GM21423 (cell line): ENCODE measurements around the gene LRRC23.
"Not testable (repeated sequence)": the region's sequence is repeated elsewhere in the genome, so short reads cannot be mapped to it uniquely, and the experiment has no call there.

Experiments used
- ATAC-seq: cut with Tn5 transposase; IDR thresholded peaks from one replicate; pipeline ENCODE4 v1.9.1; 2021; ENCODE audit warnings: mild to moderate bottlenecking, moderate library complexity; ENCODE audit not compliant: unreplicated experiment

LRRC23 gene, protein sequence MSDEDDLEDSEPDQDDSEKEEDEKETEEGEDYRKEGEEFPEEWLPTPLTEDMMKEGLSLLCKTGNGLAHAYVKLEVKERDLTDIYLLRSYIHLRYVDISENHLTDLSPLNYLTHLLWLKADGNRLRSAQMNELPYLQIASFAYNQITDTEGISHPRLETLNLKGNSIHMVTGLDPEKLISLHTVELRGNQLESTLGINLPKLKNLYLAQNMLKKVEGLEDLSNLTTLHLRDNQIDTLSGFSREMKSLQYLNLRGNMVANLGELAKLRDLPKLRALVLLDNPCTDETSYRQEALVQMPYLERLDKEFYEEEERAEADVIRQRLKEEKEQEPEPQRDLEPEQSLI

DNA sequence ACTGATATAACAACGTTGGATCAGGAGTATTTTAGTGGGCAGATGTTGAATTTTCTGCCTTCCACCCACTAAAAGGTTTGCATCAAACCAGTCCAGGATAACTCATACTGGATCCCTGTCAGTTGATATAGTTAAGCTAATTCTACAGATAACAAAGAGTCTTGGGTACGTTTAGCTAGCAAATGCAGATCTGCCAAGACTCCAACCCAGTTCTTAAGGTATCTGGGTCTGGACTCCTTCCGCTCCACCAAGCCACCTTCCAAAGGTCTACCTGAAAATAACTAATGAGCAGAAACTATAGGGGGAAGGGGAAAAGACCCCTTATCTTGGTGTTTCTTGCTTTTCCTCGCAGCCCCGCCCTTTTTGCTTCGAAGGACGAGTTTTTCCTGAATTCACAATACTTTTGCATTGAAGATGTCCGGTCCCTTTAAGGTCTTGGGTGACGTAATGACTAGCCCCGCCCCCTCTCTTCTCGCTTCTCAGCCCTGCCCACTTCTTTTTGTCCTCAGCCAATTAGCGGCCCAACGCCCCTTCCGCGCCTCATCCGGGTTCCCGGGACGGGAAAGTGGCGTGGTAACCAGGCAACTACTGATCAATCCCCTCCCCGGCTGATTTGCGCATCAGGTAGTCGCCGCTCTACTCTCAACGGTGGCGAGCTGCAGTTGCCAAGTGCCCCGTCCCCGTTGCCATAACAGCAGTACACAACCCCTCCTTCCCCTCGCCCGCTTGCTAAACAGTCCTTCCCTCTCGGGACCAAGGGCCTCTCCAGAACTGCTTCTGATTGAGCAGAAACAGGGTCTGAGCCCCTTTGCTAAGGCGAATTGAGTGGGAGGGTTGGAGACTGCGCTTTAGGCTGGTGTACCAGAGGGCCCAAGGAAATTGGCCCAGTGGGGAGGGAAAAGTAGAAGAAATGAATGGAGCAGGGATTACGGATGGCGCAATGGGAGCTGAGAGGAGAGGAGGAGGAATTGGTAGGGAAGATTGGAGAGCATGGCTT lies at the start of gene LRRC23:
Gene LRRC23 (plus strand): TSS at position 543 of the 997 bp plus-strand sequence. CDS start 812 bp downstream, outside the sequence.
- ATAC-seq = peak; percentile 96

DNA sequence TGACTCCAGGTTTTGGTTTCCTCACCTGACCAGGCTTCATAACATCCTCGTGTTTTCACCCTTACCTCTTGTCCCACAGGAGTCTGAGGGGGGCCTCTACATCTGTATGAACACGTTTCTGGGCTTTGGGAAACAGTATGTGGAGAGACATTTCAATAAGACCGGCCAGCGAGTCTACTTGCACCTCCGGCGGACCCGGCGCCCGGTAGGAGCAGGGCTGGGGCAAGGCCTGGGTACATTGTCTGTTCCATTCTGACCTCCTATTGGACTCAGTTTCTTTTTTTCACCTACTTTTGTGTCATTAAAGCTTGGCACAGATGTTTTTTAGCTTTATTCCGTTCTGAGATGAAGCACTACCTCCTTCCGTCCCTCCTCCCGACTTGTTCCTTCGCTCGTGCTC lies 49.3 kb upstream of the LRRC23 start:
- no peak for ATAC-seq

GRCh38 chr12:6858799-6859198 lies 45.8 kb upstream of the LRRC23 start:
- no peak for ATAC-seq

DNA sequence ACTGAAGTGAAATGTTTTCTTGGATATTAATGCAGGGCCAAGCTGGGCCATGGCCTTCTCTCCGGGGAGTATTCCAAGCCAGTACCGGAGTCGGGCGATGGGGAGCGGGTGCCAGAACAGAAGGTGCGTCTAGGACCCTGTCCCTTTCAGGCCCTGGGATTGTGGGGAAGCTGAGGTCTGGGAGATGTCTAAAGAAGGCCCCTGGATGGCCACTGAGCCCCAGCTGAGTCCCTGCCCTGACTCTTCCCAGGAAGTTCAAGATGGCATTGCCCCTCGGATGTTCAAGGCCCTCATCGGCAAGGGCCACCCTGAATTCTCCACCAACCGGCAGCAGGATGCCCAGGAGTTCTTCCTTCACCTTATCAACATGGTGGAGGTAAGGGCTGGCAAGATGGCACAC lies 44.5 kb upstream of the LRRC23 start:
- no peak for ATAC-seq

DNA sequence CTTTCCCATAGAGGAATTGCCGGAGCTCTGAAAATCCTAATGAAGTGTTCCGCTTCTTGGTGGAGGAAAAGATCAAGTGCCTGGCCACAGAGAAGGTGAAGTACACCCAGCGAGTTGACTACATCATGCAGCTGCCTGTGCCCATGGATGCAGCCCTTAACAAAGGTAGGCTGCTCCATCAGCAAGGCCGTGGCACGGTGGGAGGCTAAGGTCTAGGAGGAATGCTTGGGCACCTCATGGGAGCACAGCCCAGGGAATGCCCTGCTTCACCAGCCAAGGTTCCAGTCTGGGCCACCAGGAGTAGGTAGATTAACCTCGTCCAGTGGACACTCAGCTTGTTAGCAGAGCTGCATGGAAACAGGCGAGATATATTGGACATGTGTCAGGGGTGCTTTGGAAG lies 43.7 kb upstream of the LRRC23 start:
- no peak for ATAC-seq

GRCh38 chr12:6861391-6861790 lies 43.2 kb upstream of the LRRC23 start:
- ATAC-seq = no peak

- ATAC-seq = no peak
These were observed 41.6 kb upstream of the LRRC23 start for GRCh38 chr12:6863033-6863432.

GRCh38 chr12:6863586-6864321 lies 40.9 kb upstream of the LRRC23 start:
- no peak for ATAC-seq

DNA sequence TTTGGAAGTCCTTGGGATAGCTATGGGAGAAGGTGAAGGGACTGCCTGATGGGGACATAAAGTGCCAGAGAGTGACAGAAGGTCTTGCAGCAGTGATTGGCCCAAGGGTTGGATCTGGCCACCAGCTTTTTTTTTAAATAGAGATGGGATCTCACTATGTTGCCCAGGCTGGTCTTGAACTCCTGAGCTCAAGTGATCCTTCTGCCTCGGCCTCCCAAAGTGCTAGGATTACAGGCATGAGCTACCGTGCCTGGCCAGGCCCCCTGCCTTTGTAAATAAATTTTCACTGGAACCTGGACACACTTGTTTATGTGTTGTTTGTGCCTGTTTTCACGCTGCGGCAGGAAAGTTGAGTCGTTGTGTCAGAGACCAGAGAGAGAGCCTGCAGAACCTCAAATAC lies 39.3 kb upstream of the LRRC23 start:
- ATAC-seq = not testable (repeated sequence)

- ATAC-seq = no peak
These were observed 38.3 kb upstream of the LRRC23 start for GRCh38 chr12:6866163-6866919.

- no peak for ATAC-seq
These were observed 37.7 kb upstream of the LRRC23 start for GRCh38 chr12:6866920-6867412.

DNA sequence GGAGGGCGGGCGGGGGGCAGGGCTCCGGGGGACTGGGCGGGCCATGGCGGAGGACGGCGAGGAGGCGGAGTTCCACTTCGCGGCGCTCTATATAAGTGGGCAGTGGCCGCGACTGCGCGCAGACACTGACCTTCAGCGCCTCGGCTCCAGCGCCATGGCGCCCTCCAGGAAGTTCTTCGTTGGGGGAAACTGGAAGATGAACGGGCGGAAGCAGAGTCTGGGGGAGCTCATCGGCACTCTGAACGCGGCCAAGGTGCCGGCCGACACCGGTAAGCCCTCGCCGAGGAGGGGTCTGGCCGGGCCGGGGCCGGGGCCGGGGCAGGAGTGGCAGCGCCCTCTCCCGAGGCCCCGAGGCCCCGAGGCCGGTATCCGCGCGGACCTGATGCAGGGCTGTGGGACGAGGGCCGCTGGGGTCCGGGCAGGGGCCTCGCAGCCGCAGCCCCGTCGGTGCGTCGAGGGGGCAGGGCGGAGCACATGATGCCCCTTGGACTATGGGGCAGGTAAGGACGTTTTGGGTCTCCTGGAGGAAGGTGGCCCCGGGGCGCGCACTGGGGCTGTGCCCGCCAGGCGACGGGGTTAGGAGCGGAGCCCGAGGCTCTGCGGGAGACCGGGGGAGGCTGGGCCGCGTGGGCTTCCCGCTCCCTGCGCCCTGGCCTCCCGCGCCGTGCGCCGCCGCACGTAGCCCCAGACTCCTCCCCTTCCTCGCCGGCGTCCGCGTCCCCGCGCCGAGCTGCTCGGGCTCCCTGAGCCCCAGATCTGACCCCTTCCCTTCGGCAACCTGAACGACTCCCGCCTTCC lies 37.0 kb upstream of the LRRC23 start, which contains the start of gene TPI1:
Gene TPI1 (plus strand): TSS at position 119 of the 798 bp plus-strand sequence. CDS start 36 bp downstream, at position 155.
- ATAC-seq = peak; percentile 55

DNA sequence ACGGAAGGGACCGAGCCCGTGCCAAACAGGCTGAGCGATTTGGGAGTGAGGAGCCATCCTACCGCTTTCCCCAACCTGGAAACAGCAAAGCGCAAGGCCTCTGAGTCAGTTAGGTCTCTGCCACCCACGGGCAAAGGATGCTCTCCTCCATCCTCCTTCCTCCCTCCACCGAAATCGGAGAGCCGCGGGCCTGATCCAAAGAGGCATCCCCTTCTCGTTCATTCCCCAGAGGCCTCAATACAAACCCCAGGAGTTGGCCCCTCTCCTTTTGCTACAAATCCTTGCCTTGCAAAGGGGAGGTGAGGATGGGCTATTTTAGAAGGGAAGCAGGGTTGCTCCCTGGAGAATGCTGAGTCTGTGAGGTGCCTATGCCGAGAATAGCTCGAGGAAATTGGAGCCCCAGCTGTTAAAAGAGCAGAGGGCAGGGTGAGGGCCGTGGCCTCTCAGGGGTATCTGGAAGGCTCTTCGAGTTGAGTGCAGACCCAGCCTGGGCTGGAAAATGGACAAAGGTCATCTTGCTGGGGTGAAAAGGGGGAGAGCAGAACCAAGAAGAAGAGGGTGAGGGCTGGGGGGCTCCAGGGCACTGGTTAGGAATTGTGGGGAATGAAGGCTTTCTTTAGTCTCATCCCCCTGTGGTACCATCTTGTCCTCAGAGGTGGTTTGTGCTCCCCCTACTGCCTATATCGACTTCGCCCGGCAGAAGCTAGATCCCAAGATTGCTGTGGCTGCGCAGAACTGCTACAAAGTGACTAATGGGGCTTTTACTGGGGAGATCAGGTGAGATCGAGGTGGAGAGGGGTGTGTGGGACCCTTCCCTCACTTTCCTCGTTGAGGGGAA lies 36.2 kb upstream of the LRRC23 start:
- ATAC-seq = no peak

- no peak for ATAC-seq
These were observed 35.3 kb upstream of the LRRC23 start for GRCh38 chr12:6869049-6870021.

GRCh38 chr12:6870304-6870703 lies 34.3 kb upstream of the LRRC23 start:
- ATAC-seq = not testable (repeated sequence)

DNA sequence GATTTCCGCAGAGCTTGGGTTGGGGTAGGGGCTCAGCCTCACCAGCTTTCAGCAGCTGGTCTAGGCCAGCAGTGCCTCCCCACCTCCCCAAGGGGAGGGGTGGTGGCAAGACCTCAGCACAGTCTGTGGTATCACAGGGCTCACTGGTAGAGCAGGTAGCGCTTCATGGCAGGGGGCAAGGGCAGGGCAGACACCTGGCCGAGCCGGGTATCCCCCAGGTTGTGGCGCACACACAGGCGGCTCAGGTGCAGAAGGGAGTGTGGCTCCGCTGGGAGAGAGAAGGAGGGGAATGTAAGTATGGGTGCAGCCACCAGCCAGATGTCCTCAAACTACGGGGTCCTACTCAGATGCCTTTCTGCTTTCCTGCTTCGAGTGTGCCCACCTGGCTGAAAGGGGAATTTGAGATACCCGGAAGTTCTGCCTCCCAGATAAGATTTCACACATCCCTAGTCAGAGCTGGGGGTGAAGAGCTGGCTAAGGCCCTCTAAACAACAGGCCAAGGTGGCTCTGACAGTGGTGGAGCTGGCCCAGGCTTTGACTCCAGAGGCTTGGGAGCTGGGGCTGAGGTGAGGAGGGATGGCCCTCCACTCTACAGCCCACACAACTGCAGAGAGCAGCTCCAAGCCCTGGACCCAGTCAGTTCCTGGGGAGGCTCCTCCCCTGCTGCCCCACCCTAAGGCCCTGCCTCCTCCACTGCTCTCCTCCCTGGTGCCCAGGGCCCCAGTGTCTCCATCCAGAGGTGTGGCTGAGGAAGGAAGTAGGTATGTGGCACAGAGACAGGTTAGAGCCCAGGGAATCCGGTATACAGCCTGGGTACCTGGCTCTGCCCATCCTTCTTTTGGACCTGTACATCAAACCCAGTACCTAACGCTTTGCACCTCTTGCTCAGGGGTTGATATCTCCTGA lies 33.3 kb upstream of the LRRC23 start:
- ATAC-seq = no peak
